HepG2 (cell line): ENCODE measurements around the gene CTRL. TPM values are rescaled to one million over a fixed set of nuclear protein-coding genes. Genes with fewer than 3 reads are reported as not detected.

Source experiments
- DNMT3B ChIP-seq: conservative IDR thresholded peaks from 2 replicates; pipeline ENCODE4 v1.6.1; 2016; ENCODE audit warnings: missing biosample characterization, control low read depth
- HCFC1 ChIP-seq: fragments of 150-350 bp; IDR thresholded peaks from 2 replicates; pipeline ENCODE4 v1.6.1; 2014; ENCODE audit warnings: low read depth, low read length
- KLF6 ChIP-seq: IDR thresholded peaks from 2 replicates; pipeline ENCODE4 v1.8.0; 2016; ENCODE audit warnings: missing biosample characterization, missing genetic modification reagents
- NBN ChIP-seq: fragments of 450-650 bp; conservative IDR thresholded peaks from 2 replicates; pipeline ENCODE4 v1.6.1; 2017
- NFIB ChIP-seq: sonication (generic); formaldehyde crosslinking; IDR thresholded peaks from 2 replicates; pipeline ENCODE4 v1.9.0; 2021; ENCODE audit warnings: missing genetic modification reagents, mild to moderate bottlenecking, borderline replicate concordance
- PAX8 ChIP-seq: sonication (generic); formaldehyde crosslinking; IDR thresholded peaks from 2 replicates; pipeline ENCODE4 v1.8.0; 2022; ENCODE audit warnings: mild to moderate bottlenecking, missing genetic modification reagents, borderline replicate concordance
- RORA ChIP-seq: sonication (generic); formaldehyde crosslinking; IDR thresholded peaks from 2 replicates; pipeline ENCODE4 v1.5.0; 2020; ENCODE audit warnings: mild to moderate bottlenecking, missing genetic modification reagents, moderate library complexity
- RXRB ChIP-seq: IDR thresholded peaks from 2 replicates; pipeline ENCODE4 v1.6.1; 2016; ENCODE audit warnings: borderline replicate concordance, missing genetic modification reagents, missing compliant biosample characterization
- SMARCE1 ChIP-seq: fragments of 450-650 bp; IDR thresholded peaks from 2 replicates; pipeline ENCODE4 v1.6.1; 2017; ENCODE audit warnings: borderline replicate concordance
- SRSF4 ChIP-seq: fragments of 200-400 bp; formaldehyde crosslinking; IDR thresholded peaks from one replicate; pipeline ENCODE4 v1.6.1; 2018; ENCODE audit warnings: mild to moderate bottlenecking, low read depth, low read length, moderate library complexity; ENCODE audit not compliant: poor library complexity, severe bottlenecking
- ZFP1 ChIP-seq: IDR thresholded peaks from 2 replicates; pipeline ENCODE4 v1.6.1; 2016
- ZFP41 ChIP-seq: sonication (generic); formaldehyde crosslinking; IDR thresholded peaks from 2 replicates; pipeline ENCODE4 v1.4.0; 2020; ENCODE audit warnings: mild to moderate bottlenecking, missing genetic modification reagents, borderline replicate concordance
- ZNF318 ChIP-seq: sonication (generic); formaldehyde crosslinking; IDR thresholded peaks from 2 replicates; pipeline ENCODE4 v1.4.0; 2020; ENCODE audit warnings: mild to moderate bottlenecking, missing genetic modification reagents
- ZNF572 ChIP-seq: sonication (generic); formaldehyde crosslinking; IDR thresholded peaks from 2 replicates; pipeline ENCODE4 v1.5.1; 2020; ENCODE audit warnings: mild to moderate bottlenecking, missing genetic modification reagents
- ZNF768 ChIP-seq: sonication (generic); formaldehyde crosslinking; IDR thresholded peaks from 2 replicates; pipeline ENCODE4 v1.4.0; 2020; ENCODE audit warnings: missing genetic modification reagents
- ZNF773 ChIP-seq: sonication (generic); formaldehyde crosslinking; IDR thresholded peaks from 2 replicates; pipeline ENCODE4 v1.4.0; 2020; ENCODE audit warnings: missing genetic modification reagents, borderline replicate concordance
- ZSCAN12 ChIP-seq: sonication (generic); formaldehyde crosslinking; IDR thresholded peaks from 2 replicates; pipeline ENCODE4 v1.9.0; 2021; ENCODE audit warnings: mild to moderate bottlenecking, missing genetic modification reagents
- polyA plus RNA-seq, 8 experiments: library from polyadenylated mRNA; depleted of rRNA in 3 of 8; stranded (reverse) in 7 of 8; unstranded in 1 of 8; fragments of >200 nt; fragmentation: Illumina TruSeq in 4 of 8; extraction: Trizol in 4 of 8; gene quantifications; 2 replicates each; pipeline versions ENCODE4 v1.2.1 to v1.2.3, GENCODE V29; 2011 to 2016; ENCODE audit warnings: low read depth in 4 of 8, missing spikeins in 1 of 8, mixed read lengths in 1 of 8; ENCODE audit not compliant: insufficient read depth in 1 of 8
- total RNA-seq, 5 experiments: library from RNA; depleted of rRNA; stranded (reverse); fragments of >200 nt; fragmentation: Illumina TruSeq; extraction: Trizol; gene quantifications; 2 replicates each; pipeline ENCODE4 v1.2.3, GENCODE V29; 2016; ENCODE audit warnings: low read depth in 1 of 5
- TF ChIP-seq, protein P1 (sequence below): sonication (generic); formaldehyde crosslinking; IDR thresholded peaks from 2 replicates; pipeline ENCODE4 v1.8.0; 2022; ENCODE audit warnings: missing genetic modification reagents, mild to moderate bottlenecking, moderate library complexity, borderline replicate concordance
- TF ChIP-seq, protein P2 (sequence below): sonication (generic); formaldehyde crosslinking; IDR thresholded peaks from 2 replicates; pipeline ENCODE4 v1.5.0; 2020; ENCODE audit warnings: missing genetic modification reagents

Gene CTRL
- total and polyA plus RNA-seq, 2 of the 13 experiments (the other 11 are each of a cell fraction or from before 2014, with no cell fraction given): 1.9 to 2.7 TPM

- 0 out of 2 replicates have a peak, but pooled peaks have one; percentile 62 for TF ChIP-seq ZNF318 (CRISPR knock-in tag)
- TF ChIP-seq ZFP41: peak; percentile 58
- peak; percentile 67; the same call in 1 of the 2 replicates for TF ChIP-seq ZNF773
- TF ChIP-seq ZNF768 (CRISPR knock-in tag): peak; percentile 100
- TF ChIP-seq NBN: no peak
- peak; percentile 65 for TF ChIP-seq RXRB (CRISPR knock-in tag)
- TF ChIP-seq RORA: no peak
- peak; percentile 5; the same call in 1 of the 2 replicates for TF ChIP-seq HCFC1
- no peak for TF ChIP-seq NFIB
- TF ChIP-seq SRSF4: no peak
- TF ChIP-seq ZNF572 (CRISPR knock-in tag): no peak
- TF ChIP-seq, protein P1, sequence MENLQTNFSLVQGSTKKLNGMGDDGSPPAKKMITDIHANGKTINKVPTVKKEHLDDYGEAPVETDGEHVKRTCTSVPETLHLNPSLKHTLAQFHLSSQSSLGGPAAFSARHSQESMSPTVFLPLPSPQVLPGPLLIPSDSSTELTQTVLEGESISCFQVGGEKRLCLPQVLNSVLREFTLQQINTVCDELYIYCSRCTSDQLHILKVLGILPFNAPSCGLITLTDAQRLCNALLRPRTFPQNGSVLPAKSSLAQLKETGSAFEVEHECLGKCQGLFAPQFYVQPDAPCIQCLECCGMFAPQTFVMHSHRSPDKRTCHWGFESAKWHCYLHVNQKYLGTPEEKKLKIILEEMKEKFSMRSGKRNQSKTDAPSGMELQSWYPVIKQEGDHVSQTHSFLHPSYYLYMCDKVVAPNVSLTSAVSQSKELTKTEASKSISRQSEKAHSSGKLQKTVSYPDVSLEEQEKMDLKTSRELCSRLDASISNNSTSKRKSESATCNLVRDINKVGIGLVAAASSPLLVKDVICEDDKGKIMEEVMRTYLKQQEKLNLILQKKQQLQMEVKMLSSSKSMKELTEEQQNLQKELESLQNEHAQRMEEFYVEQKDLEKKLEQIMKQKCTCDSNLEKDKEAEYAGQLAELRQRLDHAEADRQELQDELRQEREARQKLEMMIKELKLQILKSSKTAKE: no peak; the same call in 1 of the 2 replicates
- TF ChIP-seq SMARCE1: no peak
- TF ChIP-seq ZFP1 (CRISPR knock-in tag): peak; percentile 61; the same call in 1 of the 2 replicates
- TF ChIP-seq PAX8 (CRISPR knock-in tag): peak; percentile 84; the same call in 1 of the 2 replicates
- peak; percentile 60; the same call in 1 of the 2 replicates for TF ChIP-seq KLF6 (CRISPR knock-in tag)
- TF ChIP-seq, protein P2, sequence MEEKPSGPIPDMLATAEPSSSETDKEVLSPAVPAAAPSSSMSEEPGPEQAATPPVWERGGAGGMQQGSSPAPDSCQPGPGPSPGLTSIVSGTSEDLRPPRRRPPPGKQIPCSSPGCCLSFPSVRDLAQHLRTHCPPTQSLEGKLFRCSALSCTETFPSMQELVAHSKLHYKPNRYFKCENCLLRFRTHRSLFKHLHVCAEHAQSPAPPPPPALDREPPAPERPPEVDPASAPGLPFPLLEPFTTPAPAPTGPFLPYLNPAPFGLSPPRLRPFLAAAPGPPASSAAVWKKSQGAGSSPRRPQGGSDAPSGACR: peak; percentile 75; the same call in 1 of the 2 replicates
- no peak for TF ChIP-seq DNMT3B
- TF ChIP-seq ZSCAN12 (CRISPR knock-in tag): 0 out of 2 replicates have a peak, but pooled peaks have one; percentile 17
These were observed 37.0 kb upstream of the CTRL start, which contains the start of gene SLC12A4 (continued) for GRCh38 chr16:67968400-67969253.
